HG03280 (cell line): ENCODE data around the gene LPP.

Experiments used
- ATAC-seq: cut with Tn5 transposase; IDR thresholded peaks from one replicate; pipeline ENCODE4 v1.9.1; 2021; ENCODE audit warnings: mild to moderate bottlenecking, moderate library complexity; ENCODE audit not compliant: unreplicated experiment

The LPP gene

GRCh38 chr3:188194332-188194731, 40.4 kb downstream of the LPP start:
- no peak for ATAC-seq

DNA sequence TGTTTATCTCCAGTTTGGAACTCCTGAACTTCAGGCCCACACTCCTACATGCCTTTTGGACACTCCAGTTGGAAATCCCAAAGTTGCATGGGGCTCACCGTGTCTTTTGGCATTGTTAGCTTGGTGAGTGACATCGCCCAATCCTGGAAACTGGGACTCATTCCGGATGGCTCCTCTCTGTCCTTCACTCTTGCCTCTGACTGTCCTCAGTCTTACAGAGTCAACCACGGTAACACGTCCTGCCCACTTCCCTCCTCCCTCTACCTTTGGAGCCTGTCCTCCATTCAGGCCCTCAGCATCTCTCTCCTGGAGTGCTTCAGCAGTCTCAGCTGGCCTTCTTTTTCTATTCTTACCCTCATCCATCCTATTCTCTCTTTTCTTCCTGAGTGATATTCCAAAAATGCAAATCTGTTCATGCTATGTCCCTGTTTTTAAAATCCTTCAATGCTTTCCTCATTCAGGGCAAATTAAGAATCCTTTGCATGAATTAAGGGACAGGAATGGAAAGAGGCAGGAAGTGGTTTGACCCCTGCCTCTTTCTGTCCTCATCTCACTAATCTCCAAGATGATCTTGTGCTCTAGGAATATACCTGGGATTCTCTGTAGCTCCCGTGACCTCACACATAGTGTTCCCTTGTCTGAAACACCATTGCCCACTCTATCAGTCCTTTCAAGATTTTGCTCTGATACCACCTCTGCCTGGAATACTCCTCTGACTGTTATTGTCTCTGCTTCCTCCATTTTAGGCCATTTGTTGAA, 42.5 kb downstream of the LPP start:
- ATAC-seq, result no peak

- no peak for ATAC-seq
Observed at GRCh38 chr3:188197388-188197847, 43.5 kb downstream of the LPP start.

DNA sequence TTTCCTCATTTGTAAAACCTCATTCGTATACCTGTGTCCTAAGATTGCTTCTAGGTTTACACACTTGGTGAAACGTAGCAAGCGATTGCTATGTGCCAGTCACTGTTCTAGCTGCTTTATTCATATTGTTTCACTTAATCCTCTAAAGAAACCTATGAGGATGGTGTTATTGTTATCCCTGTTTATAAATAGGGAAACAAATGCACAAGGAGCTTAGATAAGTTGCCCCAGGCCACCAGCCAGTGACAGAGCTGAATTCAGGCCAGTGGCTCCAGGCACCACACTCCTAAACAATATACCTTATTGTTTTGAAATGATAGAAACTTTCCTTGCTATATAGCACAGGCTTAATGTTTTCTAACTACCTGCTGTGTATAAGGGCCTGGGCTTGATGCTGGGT, 44.0 kb downstream of the LPP start:
- ATAC-seq, result no peak

DNA sequence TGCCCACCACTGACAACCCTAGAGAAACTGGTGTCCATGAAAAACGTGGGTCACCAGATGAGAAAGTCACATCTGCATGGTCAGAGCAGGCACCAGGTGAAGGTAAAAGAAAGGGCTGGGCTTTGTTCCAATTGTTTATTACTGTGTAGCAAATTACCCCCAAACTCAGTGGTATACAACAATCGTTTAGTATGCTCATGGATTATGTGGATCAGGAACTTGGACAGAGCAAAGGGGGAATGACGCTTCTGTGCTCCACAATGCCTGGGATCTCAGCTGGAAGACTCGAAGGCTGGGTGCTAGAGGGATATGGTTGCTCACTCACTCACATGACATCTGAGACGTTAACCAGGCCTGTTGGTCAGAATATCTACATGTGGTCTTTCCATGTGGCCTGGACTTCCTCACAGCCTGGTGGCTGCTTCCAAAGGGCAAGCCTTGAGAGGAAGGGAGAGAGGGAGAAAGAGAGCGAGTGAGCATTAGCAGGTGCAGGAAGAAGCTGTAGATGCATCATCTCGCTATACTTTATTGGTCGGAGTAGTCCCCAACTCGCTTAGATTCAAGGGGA, 44.9 kb downstream of the LPP start:
- ATAC-seq, result no peak

DNA sequence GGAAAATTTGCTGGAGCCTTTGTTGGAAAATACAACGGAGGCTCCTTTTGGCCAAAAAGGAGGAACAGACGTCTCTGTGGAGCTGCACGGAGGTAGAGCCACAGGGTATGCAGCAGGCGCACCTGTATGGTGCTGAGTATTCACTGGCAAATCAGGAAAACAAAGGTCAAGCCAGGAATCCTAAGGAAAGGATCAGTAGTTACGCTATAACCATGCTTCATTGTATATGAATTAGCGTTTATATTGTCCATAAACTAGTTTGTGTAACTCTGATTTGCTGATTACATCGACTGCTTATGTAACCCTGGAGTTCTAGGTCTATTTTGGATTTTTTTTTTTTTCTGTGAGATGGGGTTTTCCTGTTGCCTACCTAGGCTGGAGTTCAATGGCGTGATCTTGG, 45.4 kb downstream of the LPP start:
- no peak for ATAC-seq

DNA sequence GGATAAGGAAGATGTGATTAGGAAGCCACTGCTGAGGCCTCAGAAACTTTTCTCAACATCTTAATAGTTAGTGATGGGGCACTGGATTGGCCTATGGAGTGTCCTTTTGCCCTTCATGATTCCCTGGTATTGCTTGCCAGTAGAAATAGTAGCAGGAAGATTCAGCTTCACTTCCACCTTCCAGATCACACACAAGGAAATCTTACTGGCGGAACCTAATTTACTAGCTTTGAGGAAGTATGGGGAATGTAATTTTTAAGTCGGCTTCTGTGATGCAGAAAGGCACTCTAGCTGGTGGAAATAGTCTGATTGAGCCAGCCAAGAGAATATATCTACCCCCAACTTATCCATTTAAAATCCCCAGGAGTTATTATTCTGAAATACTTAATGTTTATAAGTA, 46.5 kb downstream of the LPP start:
- ATAC-seq, result no peak

DNA sequence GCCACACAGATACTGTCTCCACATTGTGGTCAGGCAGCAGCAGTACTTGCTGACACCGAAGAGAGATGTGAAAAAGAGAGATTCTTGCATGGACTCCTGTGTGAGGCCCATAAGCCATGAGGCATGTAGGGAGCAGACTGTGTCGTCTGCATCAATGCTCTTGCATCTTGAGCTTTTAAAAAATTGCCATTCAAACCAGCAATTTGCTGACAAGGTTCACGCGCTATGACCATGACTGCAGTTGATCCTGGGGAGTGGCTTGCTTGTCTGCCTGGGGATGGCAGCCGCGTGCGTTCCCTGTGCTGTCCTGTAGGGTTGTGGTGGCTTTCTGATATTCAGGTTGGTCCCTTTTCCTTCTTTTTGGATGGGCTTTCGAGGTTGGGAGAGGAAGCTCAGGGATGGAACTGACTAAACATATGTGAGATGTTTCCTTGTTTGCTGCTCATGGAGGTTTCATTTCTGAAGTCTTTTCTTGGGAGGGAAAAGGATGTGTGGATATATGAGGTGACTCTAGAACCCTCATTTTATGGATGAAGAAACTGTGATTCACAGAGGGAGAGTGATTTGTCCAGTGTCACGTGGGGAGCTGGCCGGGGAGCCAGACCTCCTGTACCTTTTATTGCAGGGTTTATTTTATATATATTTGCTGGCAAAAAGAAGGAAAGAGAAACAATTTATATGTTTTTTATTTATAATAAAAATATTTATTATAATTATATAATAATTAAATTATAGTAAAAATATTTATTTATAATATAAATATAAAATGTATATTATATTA, 48.6 kb downstream of the LPP start:
- no peak for ATAC-seq

DNA sequence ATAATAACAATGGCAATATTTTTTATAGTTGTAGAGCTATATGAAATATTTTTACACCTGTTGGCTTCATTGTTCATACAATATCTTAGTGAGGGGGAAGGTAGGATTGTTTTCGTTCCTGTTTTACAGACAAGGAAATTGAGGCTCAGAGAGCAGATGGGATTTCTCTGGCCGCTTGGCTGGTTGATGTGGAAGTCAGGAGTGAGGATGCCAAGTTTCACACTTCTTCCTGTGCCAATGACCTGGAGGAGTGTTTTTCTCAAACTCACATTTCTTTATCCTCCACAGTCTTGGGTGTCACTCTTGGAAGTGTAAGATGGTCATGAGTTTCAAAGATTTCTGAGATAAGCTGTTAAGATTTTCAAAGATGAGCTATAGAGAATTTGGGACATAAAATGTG, 50.6 kb downstream of the LPP start:
- ATAC-seq, result no peak

DNA sequence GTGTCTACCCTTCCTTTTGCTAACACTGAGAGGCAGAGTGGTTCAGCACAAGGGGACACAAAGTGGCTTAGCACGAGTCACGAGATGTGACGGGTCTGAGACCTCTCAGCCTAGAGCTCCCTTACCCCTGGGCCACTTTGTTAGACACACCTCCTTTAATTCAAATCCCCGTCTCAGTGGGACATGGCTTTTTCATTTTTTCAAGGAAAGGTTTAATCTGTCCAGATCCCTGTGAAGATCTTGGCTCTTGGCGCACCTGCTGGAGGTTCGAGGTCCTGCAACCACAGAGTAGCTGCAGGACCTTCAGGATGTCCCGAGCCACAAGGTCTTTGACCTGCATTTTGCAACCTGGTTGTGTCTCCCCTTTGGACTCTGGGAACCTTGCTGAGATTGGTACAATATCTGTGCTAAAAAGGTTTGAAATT, 52.0 kb downstream of the LPP start:
- peak; percentile 54 for ATAC-seq

DNA sequence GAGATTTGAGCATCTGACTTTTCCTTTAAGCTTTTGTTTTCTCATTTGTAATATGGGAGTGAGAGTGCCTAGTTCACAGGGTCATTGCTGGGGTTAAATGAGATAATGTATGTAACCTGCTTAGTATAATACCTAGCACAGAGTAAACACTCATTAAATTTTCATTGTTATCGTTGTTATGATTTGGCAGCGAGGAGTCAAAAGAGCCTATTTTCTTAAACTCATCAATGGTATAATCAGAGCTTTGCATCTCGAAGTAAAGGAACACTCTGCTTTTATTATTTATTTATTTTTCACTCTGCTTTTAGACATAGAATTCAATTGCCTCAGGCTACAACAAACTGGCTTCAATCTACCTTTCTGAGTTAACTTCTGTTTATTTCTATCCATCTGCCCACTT, 52.8 kb downstream of the LPP start:
- no peak for ATAC-seq

- no peak for ATAC-seq
Observed at GRCh38 chr3:188207941-188208515, 54.1 kb downstream of the LPP start.

GRCh38 chr3:188208516-188208981, 54.6 kb downstream of the LPP start:
- ATAC-seq, result no peak

- ATAC-seq, result no peak
Observed at GRCh38 chr3:188209034-188209433, 55.1 kb downstream of the LPP start.

DNA sequence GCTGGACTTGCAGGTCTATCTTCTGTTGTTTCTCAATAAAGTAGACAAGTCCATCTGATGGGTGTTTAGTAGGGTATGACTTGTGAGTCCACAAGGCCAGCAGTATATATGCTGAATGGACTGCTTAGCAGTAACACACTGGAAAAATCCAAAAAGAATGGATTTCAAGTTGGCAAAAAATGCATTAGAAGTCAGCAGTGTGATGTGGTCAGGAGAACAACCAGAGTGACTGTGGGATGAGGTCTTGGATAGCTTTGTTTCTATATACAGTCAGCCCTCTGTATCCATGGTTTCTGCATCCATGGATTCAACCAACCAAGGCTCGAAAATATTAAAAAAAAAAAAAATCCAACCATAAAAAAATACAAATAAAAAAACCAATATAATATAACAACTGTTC, 55.8 kb downstream of the LPP start:
- no peak for ATAC-seq

DNA sequence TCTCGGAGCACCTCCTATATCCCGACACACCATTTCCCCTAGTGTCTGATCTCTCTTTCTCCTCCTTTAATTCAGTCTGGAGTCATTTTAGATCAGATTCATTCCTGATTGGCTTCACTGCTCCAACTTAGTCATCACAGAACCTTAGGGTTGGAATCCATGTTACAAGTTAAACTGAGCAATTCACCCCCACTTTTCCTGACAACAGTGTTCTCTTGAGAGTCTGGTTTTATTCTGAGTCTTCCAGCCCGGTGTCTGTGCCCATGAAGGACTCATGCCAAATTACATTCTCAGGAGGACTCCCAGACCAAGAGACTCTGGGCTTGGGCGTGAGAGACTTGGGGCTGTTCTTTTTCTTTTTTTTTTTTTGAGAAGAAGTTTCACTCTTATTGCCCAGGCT, 57.5 kb downstream of the LPP start:
- no peak for ATAC-seq

GRCh38 chr3:188212308-188212969, 58.5 kb downstream of the LPP start:
- no peak for ATAC-seq

GRCh38 chr3:188214442-188214841, 60.5 kb downstream of the LPP start:
- no peak for ATAC-seq

DNA sequence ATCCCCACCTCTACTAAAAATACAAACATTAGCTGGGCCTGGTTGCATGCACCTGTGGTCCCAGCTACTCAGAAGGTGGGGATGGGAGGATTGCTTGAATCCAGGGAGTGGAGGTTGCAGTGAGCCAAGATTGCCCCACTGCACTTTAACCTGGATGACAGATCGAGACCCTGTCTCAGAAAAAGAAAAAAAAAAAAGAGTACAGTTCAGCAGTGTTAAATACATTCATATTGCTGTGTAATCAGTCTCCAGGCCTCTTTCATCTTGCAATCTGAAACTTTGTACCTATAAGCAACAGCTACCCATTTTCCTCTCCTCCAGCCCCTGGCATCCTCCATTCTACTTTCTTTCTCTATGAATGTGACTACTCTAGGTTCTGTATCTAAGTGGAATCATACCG, 61.2 kb downstream of the LPP start:
- ATAC-seq, result no peak

- ATAC-seq, result no peak
Observed at GRCh38 chr3:188217011-188217463, 63.1 kb downstream of the LPP start.

DNA sequence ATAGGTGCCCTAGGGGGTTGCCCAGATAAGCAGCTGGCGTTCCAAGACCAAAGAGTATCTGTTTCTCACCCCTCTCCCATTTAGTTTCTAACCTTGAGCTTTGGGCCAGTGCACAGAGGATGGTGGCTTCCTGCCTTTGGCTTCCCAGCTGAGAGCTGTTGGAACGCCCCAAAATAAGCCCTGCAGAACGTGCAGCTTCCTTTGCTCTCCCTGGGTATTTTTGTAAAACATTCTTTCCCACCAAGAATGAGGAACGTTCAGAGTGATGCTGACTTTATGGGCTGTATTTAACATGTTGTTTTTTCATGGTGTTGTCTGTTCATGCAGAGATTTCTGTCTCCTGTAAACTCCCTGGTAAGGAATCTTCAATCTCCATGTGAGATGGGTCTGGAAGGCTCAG, 63.8 kb downstream of the LPP start:
- no peak for ATAC-seq
